Endothelial cell of umbilical vein (primary cell): ENCODE measurements around the gene SPACDR. TPM values are rescaled to one million over a fixed set of nuclear protein-coding genes. Genes with fewer than 3 reads are reported as not detected.
"Not testable (repeated sequence)": the region's sequence is repeated elsewhere in the genome, so short reads cannot be mapped to it uniquely, and the experiment has no call there.

Experiments
- BruUV-seq: library from RNA; stranded (reverse); fragments of 400-500 nt; replicated peaks from 2 replicates; lab custom pipeline; 2021; lab: Mats Ljungman, UMichigan
- CTCF ChIA-PET: fragments of 300-600, 350-600 bp; sonication (Branson Sonifier 250); formaldehyde crosslinking; loops from one replicate; lab custom pipeline; 2021; ENCODE audit warnings: antibody characterized with exemption, inconsistent platforms; lab: Charles Lee
- POLR2A ChIA-PET: fragments of 300-600, 350-600 bp; sonication (Branson Sonifier 250); formaldehyde crosslinking; loops from one replicate; lab custom pipeline; 2021; ENCODE audit warnings: antibody characterized with exemption, inconsistent platforms; lab: Charles Lee
- DNase-seq: peaks from one replicate; pipeline ENCODE4 v3.0.0-alpha.2; 2011; ENCODE audit warnings: low read depth, low spot score
- FAIRE-seq: peaks from 2 replicates; lab custom pipeline; 2011; peaks lifted over from hg19 to GRCh38; lab: Jason Lieb, UNC
- H2AFZ ChIP-seq: 2 replicates; pipeline ENCODE4 v1.6.0; 2012; ENCODE audit warnings: low read depth, low read length, control low read depth, inconsistent platforms
- H3K27ac ChIP-seq: 2 replicates; pipeline ENCODE4 v1.5.1; 2011; ENCODE audit warnings: low read depth, mild to moderate bottlenecking, control low read depth, low read length, moderate library complexity; ENCODE audit not compliant: insufficient read depth
- H3K27me3 ChIP-seq, 2 experiments: 2 replicates each; pipeline versions ENCODE4 v1.6.0 to v1.6.1; 2011; ENCODE audit warnings: low read length in 2 of 2, mixed read lengths in 1 of 2; ENCODE audit not compliant: control insufficient read depth in 2 of 2, insufficient read depth in 2 of 2
- H3K36me3 ChIP-seq, 2 experiments: 2 replicates in 1 of 2; 3 replicates in 1 of 2; pipeline ENCODE4 v1.5.1; 2011; ENCODE audit warnings: low read length in 2 of 2, mild to moderate bottlenecking in 1 of 2, moderate library complexity in 1 of 2; ENCODE audit not compliant: control insufficient read depth in 2 of 2, insufficient read depth in 2 of 2; ENCODE audit errors: extremely low read depth in 1 of 2
- H3K4me1 ChIP-seq: 3 replicates; pipeline ENCODE4 v1.5.1; 2011; ENCODE audit warnings: mild to moderate bottlenecking, low read length; ENCODE audit not compliant: control insufficient read depth, insufficient read depth; ENCODE audit errors: extremely low read depth
- H3K4me2 ChIP-seq: 2 replicates; pipeline ENCODE4 v1.6.1; 2011; ENCODE audit warnings: low read length, control low read depth, mixed read lengths; ENCODE audit not compliant: insufficient read depth
- H3K4me3 ChIP-seq, 3 experiments: fragments of 200-600 bp in 1 of 3; sonication (generic), shearing (Covaris generic) in 1 of 3; replicated peaks in 1 of 3; 2 replicates each; pipeline ENCODE4 v1.5.1; 2011 to 2016; ENCODE audit warnings: control low read depth in 3 of 3, low read length in 3 of 3, mild to moderate bottlenecking in 2 of 3, inconsistent platforms in 1 of 3, low read depth in 1 of 3, moderate library complexity in 1 of 3; ENCODE audit not compliant: insufficient read depth in 1 of 3
- H3K79me2 ChIP-seq: 2 replicates; pipeline ENCODE4 v1.6.0; 2012; ENCODE audit warnings: low read length, inconsistent platforms; ENCODE audit not compliant: control insufficient read depth, insufficient read depth
- H3K9ac ChIP-seq: replicated peaks from 2 replicates; pipeline ENCODE3; 2011; ENCODE audit warnings: low read length, control low read depth; ENCODE audit not compliant: insufficient read depth; ENCODE audit errors: extremely low read depth
- H3K9me1 ChIP-seq: replicated peaks from 3 replicates; pipeline ENCODE4 v1.6.0; 2011; ENCODE audit warnings: mild to moderate bottlenecking, low read length; ENCODE audit not compliant: control insufficient read depth, insufficient read depth; ENCODE audit errors: extremely low read depth
- H3K9me3 ChIP-seq: replicated peaks from 2 replicates; pipeline ENCODE4 v1.5.1; 2012; ENCODE audit warnings: low read length, inconsistent platforms; ENCODE audit not compliant: control insufficient read depth, insufficient read depth
- H4K20me1 ChIP-seq: replicated peaks from 2 replicates; pipeline ENCODE3; 2011; ENCODE audit warnings: mild to moderate bottlenecking, low read length; ENCODE audit not compliant: control insufficient read depth, insufficient read depth; ENCODE audit errors: extremely low read depth
- CTCF ChIP-seq, 2 donors: IDR thresholded peaks; 1 replicate in 1 of 2; 2 replicates in 1 of 2; pipeline ENCODE4 v1.5.1; 2011; ENCODE audit warnings: low read length in 2 of 2, mild to moderate bottlenecking in 2 of 2, moderate library complexity in 2 of 2, control low read depth in 1 of 2, inconsistent platforms in 1 of 2, low read depth in 1 of 2; ENCODE audit not compliant: insufficient read depth in 1 of 2; ENCODE audit errors: extremely low read depth in 1 of 2
- FOS ChIP-seq: IDR thresholded peaks from 2 replicates; pipeline ENCODE4 v1.6.1; 2011; ENCODE audit warnings: mild to moderate bottlenecking, low read length, moderate library complexity, borderline replicate concordance; ENCODE audit not compliant: insufficient read depth
- JUN ChIP-seq: IDR thresholded peaks from 2 replicates; pipeline ENCODE4 v1.6.1; 2011; ENCODE audit warnings: borderline replicate concordance, low read depth; ENCODE audit not compliant: insufficient read length, insufficient read depth
- POLR2A ChIP-seq: IDR thresholded peaks from 2 replicates; pipeline ENCODE4 v1.6.1; 2012; ENCODE audit warnings: low read depth, mild to moderate bottlenecking, control low read depth, low read length
- POLR2AphosphoS5 ChIP-seq: IDR thresholded peaks from 2 replicates; pipeline ENCODE4 v1.6.1; 2012; ENCODE audit warnings: low read depth, mild to moderate bottlenecking, control low read depth, low read length, moderate library complexity; ENCODE audit not compliant: insufficient read depth
- dilution Hi-C: fragments of 300-500 bp; cut with MboI; formaldehyde crosslinking; loops from one replicate; pipeline ENCODE4 v1.15.0; 2019; ENCODE audit warnings: low sequenced_read_pairs; ENCODE audit not compliant: extremely low pct_ligation_motif_present
- intact Hi-C: fragments of 100-400 bp; cut with micrococcal nuclease; formaldehyde crosslinking; loops from one replicate; pipeline ENCODE4 v1.10.0; 2022
- polyA plus RNA-seq, 4 experiments: library from polyadenylated mRNA; depleted of rRNA in 3 of 4; stranded (reverse) in 3 of 4; unstranded in 1 of 4; fragments of >200 nt; gene quantifications; 2 replicates each; pipeline versions ENCODE4 v1.2.1 to v1.2.3, GENCODE V29; 2011 to 2012; ENCODE audit warnings: missing spikeins in 1 of 4
- total RNA-seq: library from RNA; stranded (reverse); gene quantifications from 2 replicates; pipeline ENCODE4 v1.2.3, GENCODE V29; 2021
- TF ChIP-seq, protein P1 (sequence below): IDR thresholded peaks from 2 replicates; pipeline ENCODE4 v1.6.1; 2011; ENCODE audit not compliant: insufficient read depth, insufficient read length

The SPACDR gene
- total and polyA plus RNA-seq, 2 donors (not counting 3 experiments of a cell fraction or from before 2014, with no cell fraction given): 1.6 to 4.1 TPM

- H3K27me3 ChIP-seq, H3K9me3 ChIP-seq, H3K9ac ChIP-seq, H2AFZ ChIP-seq, H3K4me2 ChIP-seq, H3K4me1 ChIP-seq, H4K20me1 ChIP-seq, DNase-seq, POLR2A ChIA-PET, H3K36me3 ChIP-seq, H3K9me1 ChIP-seq, CTCF ChIA-PET, H3K27ac ChIP-seq, H3K79me2 ChIP-seq, intact Hi-C loops, BruUV-seq, FAIRE-seq, H3K4me3 ChIP-seq, dilution Hi-C loops: not testable (repeated sequence)
These were observed 36.7 kb upstream of the SPACDR start for GRCh38 chr7:100500743-100501142.

- ChIA-PET POLR2A (interaction anchor here (0.6 kb wide), 1 partner anchor 27 kb away, joined by 4 read pairs; no protein-coding TSS in a partner anchor), CTCF (interaction anchor here (0.8 to 2.8 kb wide), 3 partner anchors 46 to 92 kb away, joined by 4 to 15 read pairs (median 5); no protein-coding TSS in a partner anchor)
- Histone ChIP-seq H4K20me1 (no peaks in the 10 kb centered on the region), H3K36me3 (no peaks in the 10 kb centered on the region), H3K4me2 (no peak overlapping the region), H3K4me1 (peaks cover 7% of the 10 kb centered on the region), H3K9me1 (no peaks in the 10 kb centered on the region), H3K9me3 (no peaks in the 10 kb centered on the region), H3K79me2 (no peaks in the 10 kb centered on the region), H2AFZ (no peak overlapping the region), H3K27ac (no peak overlapping the region), H3K4me3 (no peak overlapping the region), H3K9ac (no peak overlapping the region), H3K27me3 (peaks cover 0 to 2% of the 10 kb centered on the region in 2 experiments)
- intact Hi-C loops (no loop called here), dilution Hi-C loops (no loop called here)
- DNase-seq (no peak), FAIRE-seq (no peak)
- BruUV-seq: no TSS peak
- TF ChIP-seq JUN (no peak), FOS (no peak), POLR2AphosphoS5 (no peak), POLR2A (no peak), CTCF (IDR thresholded peaks at IDR 0.05; ENCODE audit: extremely low read depth in 1 of 2, insufficient read depth in 1 of 2, low read depth in 1 of 2, low read length in 2 of 2) (no peak)
- TF ChIP-seq, protein P1, sequence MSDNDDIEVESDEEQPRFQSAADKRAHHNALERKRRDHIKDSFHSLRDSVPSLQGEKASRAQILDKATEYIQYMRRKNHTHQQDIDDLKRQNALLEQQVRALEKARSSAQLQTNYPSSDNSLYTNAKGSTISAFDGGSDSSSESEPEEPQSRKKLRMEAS: no peak
These were observed 32.4 kb upstream of the SPACDR start for GRCh38 chr7:100496509-100496908.
